ENCODE results near the gene TDRD7.

TDRD7 gene

GRCh38 chr9:97529363-97530076 lies 117.6 kb downstream of the TDRD7 start:
- no peak for TF ChIP-seq NFIC (IDR thresholded peaks at IDR 0.05)
- no peak for TF ChIP-seq FOXM1 (IDR thresholded peaks at IDR 0.05; ENCODE audit: borderline replicate concordance, low read depth)
- no peak for TF ChIP-seq EGR1 (IDR thresholded peaks at IDR 0.05)
- no peak for TF ChIP-seq TEAD4 (IDR thresholded peaks at IDR 0.05)
- TF ChIP-seq TAF1 (IDR thresholded peaks at IDR 0.05; ENCODE audit: low read depth), result no peak
- no peak for TF ChIP-seq YY1 (IDR thresholded peaks at IDR 0.05; ENCODE audit: low read depth)
- no peak for TF ChIP-seq REST (IDR thresholded peaks at IDR 0.05; ENCODE audit: low read depth)
- no peak for TF ChIP-seq RAD21 (IDR thresholded peaks at IDR 0.05; ENCODE audit: low read depth)
- no peak for TF ChIP-seq ZBTB7A (IDR thresholded peaks at IDR 0.05; ENCODE audit: low read depth)
- TF ChIP-seq USF1 (IDR thresholded peaks at IDR 0.05), result no peak
- no peak for TF ChIP-seq CEBPB (IDR thresholded peaks at IDR 0.05)
- no peak for TF ChIP-seq MAX (IDR thresholded peaks at IDR 0.05)
- no peak for TF ChIP-seq EP300 (IDR thresholded peaks at IDR 0.05; ENCODE audit: borderline replicate concordance)
- no peak for TF ChIP-seq CREB1 (IDR thresholded peaks at IDR 0.05; ENCODE audit: low read depth)
- TF ChIP-seq TCF12 (IDR thresholded peaks at IDR 0.05; ENCODE audit: low read depth), result no peak

- TF ChIP-seq TCF12 (IDR thresholded peaks at IDR 0.05; ENCODE audit: low read depth), result no peak
- TF ChIP-seq RAD21 (IDR thresholded peaks at IDR 0.05; ENCODE audit: low read depth), result no peak
- no peak for TF ChIP-seq NFIC (IDR thresholded peaks at IDR 0.05)
- TF ChIP-seq EP300 (IDR thresholded peaks at IDR 0.05; ENCODE audit: borderline replicate concordance), result no peak
- no peak for TF ChIP-seq USF1 (IDR thresholded peaks at IDR 0.05)
- TF ChIP-seq CREB1 (IDR thresholded peaks at IDR 0.05; ENCODE audit: low read depth), result no peak
- TF ChIP-seq YY1 (IDR thresholded peaks at IDR 0.05; ENCODE audit: low read depth), result no peak
- no peak for TF ChIP-seq REST (IDR thresholded peaks at IDR 0.05; ENCODE audit: low read depth)
- no peak for TF ChIP-seq TEAD4 (IDR thresholded peaks at IDR 0.05)
- no peak for TF ChIP-seq FOXM1 (IDR thresholded peaks at IDR 0.05; ENCODE audit: borderline replicate concordance, low read depth)
- no peak for TF ChIP-seq TAF1 (IDR thresholded peaks at IDR 0.05; ENCODE audit: low read depth)
- TF ChIP-seq CEBPB (IDR thresholded peaks at IDR 0.05), result no peak
- TF ChIP-seq EGR1 (IDR thresholded peaks at IDR 0.05), result no peak
- no peak for TF ChIP-seq ZBTB7A (IDR thresholded peaks at IDR 0.05; ENCODE audit: low read depth)
- no peak for TF ChIP-seq MAX (IDR thresholded peaks at IDR 0.05)
Measured at GRCh38 chr9:97531888-97532376, 120.0 kb downstream of the TDRD7 start.

GRCh38 chr9:97534185-97534584 lies 122.3 kb downstream of the TDRD7 start:
- no peak for TF ChIP-seq REST (IDR thresholded peaks at IDR 0.05; ENCODE audit: low read depth)
- no peak for TF ChIP-seq YY1 (IDR thresholded peaks at IDR 0.05; ENCODE audit: low read depth)
- TF ChIP-seq CEBPB (IDR thresholded peaks at IDR 0.05), result no peak
- no peak for TF ChIP-seq TCF12 (IDR thresholded peaks at IDR 0.05; ENCODE audit: low read depth)
- no peak for TF ChIP-seq TEAD4 (IDR thresholded peaks at IDR 0.05)
- TF ChIP-seq USF1 (IDR thresholded peaks at IDR 0.05), result no peak
- TF ChIP-seq EGR1 (IDR thresholded peaks at IDR 0.05), result no peak
- no peak for TF ChIP-seq RAD21 (IDR thresholded peaks at IDR 0.05; ENCODE audit: low read depth)
- TF ChIP-seq FOXM1 (IDR thresholded peaks at IDR 0.05; ENCODE audit: borderline replicate concordance, low read depth), result no peak
- no peak for TF ChIP-seq EP300 (IDR thresholded peaks at IDR 0.05; ENCODE audit: borderline replicate concordance)
- no peak for TF ChIP-seq CREB1 (IDR thresholded peaks at IDR 0.05; ENCODE audit: low read depth)
- TF ChIP-seq TAF1 (IDR thresholded peaks at IDR 0.05; ENCODE audit: low read depth), result no peak
- TF ChIP-seq MAX (IDR thresholded peaks at IDR 0.05), result no peak
- TF ChIP-seq NFIC (IDR thresholded peaks at IDR 0.05), result no peak

Data from Ishikawa (cell line).